Measurements from ENCODE around the gene ADGRG3.
A peak's percentile ranks its signal among the peaks of the same experiment; 100 is the strongest.

The ADGRG3 gene

DNA sequence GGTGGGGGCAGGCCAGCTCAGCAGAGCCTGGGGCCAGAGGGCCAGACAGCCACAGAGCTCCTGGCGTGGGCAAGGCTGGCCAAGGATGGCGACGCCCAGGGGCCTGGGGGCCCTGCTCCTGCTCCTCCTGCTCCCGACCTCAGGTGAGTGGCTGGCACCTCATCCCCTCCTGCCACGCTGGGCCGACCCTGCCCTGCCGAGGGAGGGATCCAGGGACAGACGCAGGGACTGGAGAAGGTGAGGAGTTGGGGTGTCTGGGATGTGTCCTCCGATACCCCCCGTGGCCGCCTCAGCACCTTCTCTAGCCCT lies at the start of gene ADGRG3:
ADGRG3 (plus strand) TSS at position 44 of the 309 bp plus-strand sequence; CDS start at position 86, 42 bp downstream.
- DNase-seq (ENCODE audit: low spot score): no peak

DNA sequence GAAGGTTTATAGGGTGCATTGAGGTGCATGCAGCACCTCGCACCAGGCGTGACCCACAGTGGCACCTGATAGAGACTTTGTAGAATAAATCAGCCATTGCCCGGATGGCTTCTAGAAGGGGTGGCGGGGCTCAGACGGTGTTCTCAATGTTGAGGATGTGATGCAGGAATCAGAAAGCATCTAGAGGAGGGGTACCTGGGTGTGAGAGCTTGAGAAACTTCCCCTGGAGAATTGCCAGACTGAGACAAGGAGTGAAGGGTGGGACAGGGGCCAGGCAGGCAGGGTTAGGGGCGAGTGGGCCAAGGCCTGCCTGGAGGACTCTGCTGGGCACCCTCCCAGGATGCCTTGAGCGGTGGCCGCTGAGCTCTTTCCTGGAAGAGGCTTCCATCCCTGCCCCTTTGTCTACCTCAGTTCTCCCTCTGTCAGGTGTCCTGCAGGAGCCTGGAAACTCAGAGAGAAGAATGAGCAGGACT lies 48.9 kb upstream of the ADGRG3 start:
- no peak for DNase-seq (ENCODE audit: low spot score)

GRCh38 chr16:57619606-57620334 lies 48.3 kb upstream of the ADGRG3 start:
- DNase-seq (ENCODE audit: low spot score): peak; percentile 47

DNA sequence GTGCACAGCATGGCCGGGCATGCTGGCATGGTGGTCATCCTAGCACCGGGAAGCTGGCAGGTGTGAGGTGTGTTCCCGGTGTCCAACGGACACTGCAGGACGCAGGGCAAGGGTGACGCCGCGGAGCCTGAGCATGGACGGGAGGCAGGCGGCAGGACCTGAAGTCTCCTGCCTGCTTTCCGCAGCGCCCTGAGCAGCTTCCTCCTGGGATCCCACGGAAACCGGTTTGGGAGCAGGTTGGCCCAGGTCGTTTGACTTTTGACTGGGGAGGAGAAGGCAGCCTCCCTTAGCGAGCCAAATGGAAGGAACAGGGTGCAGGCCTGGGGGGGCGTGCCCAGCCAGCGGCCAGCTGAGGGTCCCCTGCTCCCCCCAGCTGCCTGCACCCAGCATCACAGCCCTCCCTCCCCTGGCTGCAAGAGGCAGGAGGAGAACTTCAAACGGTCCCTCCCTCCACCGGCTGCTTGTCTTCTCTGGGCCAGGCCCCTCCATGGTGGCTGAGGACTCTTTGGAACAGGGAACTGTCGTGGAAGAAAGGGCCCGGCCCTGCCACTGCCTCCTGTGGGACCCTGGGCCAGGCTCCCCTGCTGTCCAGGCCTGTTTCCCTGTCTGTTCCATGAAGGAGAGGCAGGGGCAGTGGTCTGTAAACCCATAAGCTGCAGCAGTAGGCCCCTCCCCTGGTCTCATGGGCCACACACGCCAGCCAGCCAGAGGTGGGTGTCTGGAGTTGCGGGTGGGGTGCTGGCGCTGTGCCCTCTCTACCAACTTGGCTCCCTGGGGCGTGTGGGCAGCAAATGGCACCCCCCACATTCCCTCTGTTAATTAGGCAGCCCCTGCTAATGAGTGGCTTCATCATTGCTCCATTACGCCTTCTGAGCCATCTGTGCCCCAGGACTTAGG lies 47.5 kb upstream of the ADGRG3 start:
- DNase-seq (ENCODE audit: low spot score): no peak

- DNase-seq (ENCODE audit: low spot score): no peak
Observed at GRCh38 chr16:57621521-57622271, 46.4 kb upstream of the ADGRG3 start.

DNA sequence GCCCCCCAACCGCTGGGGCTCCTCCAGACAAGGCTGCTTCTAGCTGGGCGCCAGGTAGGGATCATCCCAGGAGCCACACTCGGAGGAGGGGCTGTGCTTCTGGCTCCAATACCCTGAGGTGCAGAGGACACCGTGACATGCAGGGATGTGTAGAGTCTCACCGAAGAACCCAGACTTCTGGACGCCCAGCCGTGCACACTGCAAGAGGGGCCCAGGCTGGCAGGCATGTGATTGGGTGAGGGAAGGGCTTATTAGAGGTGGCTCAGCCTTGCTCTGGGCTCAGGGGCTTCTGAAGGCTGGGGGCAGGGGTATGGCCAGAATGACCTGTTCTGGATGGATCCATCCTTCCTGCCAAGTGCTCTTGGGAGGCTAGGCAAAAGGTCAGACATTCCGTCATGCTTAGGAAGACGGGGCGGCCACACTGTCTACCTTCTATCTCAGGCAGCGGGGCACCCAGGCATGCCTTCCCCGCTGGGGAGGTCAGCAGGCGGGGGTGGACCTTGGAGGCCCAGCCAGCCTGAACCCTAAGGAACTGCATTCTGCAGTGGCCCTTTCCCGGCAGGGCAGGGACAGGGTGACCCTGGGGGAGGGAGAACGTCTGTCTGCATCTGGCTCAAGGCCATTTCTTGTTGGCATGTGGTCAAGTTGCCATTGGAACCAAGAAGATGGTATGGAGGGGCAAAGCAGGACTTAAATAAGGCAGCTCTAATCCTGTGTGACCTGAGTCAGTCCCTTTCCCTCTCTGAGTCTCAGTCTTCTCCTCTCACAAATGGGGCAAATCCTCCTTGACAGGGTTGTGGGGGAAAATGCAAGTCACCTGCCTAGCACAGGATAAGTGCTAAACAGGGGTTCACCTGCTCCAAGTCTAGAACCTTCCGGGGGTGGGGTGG lies 45.5 kb upstream of the ADGRG3 start:
- no peak for DNase-seq (ENCODE audit: low spot score)

GRCh38 chr16:57623251-57624043 lies 44.7 kb upstream of the ADGRG3 start:
- DNase-seq (ENCODE audit: low spot score): no peak

- DNase-seq (ENCODE audit: low spot score): no peak
Observed at GRCh38 chr16:57624044-57624688, 43.9 kb upstream of the ADGRG3 start.

DNA sequence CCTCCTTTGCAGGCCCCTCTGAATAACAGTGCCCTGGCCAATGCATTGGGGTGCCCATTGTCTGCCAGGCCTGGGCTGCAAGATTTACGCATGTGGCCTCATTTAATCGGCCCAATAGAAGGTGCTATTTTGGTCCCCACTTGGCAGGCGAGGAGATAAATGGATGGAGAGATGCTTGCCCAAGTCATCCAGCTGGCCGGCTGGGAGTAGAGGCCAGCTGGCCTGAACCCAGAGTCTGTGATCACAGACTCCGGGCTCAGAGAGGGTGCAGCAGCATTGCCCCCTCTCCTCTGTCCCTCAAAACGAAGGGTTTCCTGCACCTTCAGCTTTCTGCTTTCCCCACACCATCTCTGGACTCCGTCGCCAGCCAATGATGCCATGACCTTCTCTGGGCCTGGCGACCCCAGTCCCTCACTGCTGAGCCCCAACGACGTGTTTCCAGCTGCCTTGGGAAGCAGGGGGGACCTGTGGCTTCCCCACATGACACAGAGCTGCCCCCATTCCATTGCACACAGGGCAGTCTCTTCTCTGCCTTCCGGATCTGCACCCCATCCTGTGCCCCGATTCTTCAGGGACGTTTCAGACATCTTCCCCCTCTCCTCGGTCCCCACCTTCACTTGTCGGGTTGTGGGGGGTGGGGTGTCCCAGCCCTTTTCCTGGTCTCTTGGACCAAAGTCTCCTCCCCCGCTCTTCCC lies 43.2 kb upstream of the ADGRG3 start:
- no peak for DNase-seq (ENCODE audit: low spot score)

DNA sequence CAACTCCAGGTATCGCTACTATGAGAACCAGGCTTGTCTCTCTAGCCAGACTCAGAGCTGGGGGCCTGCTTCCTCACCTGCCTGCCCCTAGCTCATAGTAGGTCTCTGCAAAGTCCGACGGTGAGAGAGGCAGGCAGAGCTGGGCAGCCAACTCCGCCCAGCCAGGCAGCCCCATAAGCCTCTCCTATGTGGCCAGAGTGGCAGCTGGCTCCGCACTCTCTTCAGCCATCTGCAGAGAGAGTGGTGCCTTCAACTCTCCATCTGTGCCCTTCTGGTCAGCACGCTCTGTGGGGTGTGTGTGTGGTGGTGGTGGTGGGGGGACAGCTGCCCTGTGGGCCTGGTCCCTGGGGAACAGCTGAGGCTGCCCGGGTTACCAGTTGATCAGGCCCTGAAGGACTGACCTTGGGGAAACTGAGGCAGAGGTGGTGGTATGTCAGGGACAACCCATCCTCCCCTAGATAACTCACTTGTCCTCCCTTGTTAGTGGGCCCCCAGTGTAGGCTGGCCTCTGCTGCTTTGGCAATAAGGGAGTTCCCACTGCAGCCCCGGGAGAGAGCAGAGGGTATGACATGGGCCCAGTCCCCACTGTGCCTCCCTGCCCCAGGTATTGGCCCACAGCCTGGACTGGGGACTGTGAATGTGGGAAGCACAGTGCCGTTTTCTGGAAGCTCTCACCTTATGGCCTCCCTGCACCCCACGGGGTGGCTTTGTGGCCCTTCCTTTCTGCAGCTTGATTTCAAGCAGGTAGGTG lies 41.5 kb upstream of the ADGRG3 start:
- DNase-seq (ENCODE audit: low spot score): no peak

DNA sequence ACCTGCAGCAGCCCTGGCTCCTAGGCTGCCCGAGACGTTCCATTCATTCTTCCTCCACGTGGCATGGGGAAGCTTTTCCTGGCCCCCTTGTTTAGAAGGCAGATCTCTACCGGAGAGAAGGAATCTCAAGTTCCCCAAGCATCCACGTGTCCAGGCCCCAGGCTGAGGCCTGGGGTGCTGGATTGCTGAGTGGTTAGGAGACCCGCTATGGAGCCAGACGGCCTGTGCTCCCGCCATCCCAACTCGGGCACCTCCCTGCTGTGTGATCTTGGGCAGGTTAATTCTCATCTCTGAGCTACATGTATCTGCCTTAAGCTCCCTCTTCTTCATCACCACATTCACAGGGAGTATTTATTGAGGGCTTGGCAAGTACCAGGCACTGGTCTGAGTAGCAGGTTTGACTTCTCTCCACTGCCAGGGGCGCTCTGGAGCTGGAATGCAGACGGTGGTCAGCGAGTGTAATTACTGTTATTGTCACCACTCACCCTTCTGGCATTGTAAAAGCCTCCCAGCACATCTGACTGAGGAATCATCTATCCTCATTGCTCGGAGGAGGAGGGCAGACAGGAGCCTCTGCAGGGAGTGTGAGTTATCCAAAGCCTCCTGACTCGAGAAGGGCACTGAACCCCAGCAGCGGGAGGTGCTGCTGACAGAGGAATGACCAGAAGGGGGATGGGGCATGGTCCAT lies 40.8 kb upstream of the ADGRG3 start:
- DNase-seq (ENCODE audit: low spot score): no peak

- DNase-seq (ENCODE audit: low spot score): peak; percentile 80
Observed at GRCh38 chr16:57628008-57628781, 39.9 kb upstream of the ADGRG3 start, which contains the start of gene ADGRG1. ADGRG1 (plus strand) TSS chr16:57628630; CDS start chr16:57650288, 21,658 bp downstream.

DNA sequence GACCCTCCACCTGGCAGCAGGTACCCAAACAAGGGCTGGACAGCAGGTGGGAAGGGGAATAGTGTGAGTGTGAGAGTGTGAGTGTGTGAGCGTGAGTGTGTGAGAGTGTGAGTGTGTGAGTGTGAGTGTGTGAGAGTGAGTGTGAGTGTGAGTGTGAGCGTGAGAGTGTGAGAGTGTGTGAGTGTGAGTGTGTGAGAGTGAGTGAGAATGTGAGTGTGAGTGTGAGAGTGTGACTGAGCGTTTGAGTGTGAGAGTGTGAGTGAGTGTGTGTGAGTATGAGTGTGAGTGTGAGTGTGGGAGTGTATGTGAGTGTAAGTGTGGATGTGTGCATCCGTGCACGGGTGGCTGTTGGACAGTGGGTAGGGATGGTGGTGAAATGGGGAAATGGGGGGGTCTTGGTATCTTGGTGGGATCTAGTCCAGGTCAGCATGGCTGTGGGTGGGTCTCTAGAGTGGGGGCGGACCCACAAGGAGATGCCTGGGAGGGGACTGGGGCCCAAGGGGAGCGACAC lies 39.3 kb upstream of the ADGRG3 start:
- DNase-seq (ENCODE audit: low spot score): no peak

- DNase-seq (ENCODE audit: low spot score): no peak
Observed at GRCh38 chr16:57629516-57630406, 38.3 kb upstream of the ADGRG3 start.

- no peak for DNase-seq (ENCODE audit: low spot score)
Observed at GRCh38 chr16:57630407-57630797, 37.7 kb upstream of the ADGRG3 start.

All from ecto neural progenitor cell (in vitro differentiated cells).